Fibroblast of skin of abdomen (primary cell): Measurements from ENCODE around the gene FCN2.

Experiments used
- DNase-seq: peaks from one replicate; pipeline ENCODE4 v3.0.0-alpha.2; 2013

Gene FCN2

GRCh38 chr9:134912126-134912840 lies 31.7 kb downstream of the FCN2 start:
- no peak for DNase-seq

GRCh38 chr9:134913041-134913712 lies 32.6 kb downstream of the FCN2 start:
- DNase-seq = no peak

DNA sequence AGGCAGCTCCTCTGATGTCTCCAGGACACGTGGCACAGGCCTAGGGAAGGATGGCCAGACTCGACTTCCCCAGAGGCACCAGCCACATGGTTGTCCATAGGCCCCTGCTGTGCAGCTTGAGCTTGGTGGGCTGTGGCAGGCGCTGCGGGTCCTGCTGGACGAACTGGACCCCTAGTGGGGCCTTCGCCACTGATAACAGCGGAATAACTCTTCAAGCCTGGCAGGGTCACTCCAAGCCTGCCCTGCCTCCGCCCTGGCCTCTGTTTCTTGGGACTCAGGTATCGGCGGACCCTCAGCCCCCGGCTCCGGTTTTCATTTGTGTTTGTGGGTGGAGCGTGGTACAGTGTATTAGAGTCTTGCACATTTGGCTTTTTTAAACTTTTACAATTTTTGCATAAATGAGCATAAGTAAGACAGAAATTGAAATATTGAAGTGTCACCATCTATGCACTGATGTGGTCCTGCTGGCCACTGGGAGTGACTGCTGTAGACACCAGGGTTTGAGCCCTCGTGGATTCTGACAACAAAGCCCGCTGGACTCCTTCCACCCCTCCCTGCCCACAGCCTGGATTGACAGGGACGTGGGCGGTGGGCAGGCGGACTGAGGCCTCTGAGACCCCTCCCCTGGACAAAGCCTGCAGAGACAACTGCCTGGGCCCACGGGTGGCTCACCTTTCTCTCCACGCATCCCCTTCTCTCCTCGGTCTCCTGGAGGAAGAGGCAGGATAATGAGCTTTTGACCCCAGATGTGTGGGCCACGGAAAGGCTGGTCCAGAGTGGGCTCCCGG lies 33.3 kb downstream of the FCN2 start:
- DNase-seq = no peak

GRCh38 chr9:134914501-134914834 lies 33.9 kb downstream of the FCN2 start:
- DNase-seq = no peak

- no peak for DNase-seq
Measured at GRCh38 chr9:134915046-134915985, 34.7 kb downstream of the FCN2 start.

- no peak for DNase-seq
Measured at GRCh38 chr9:134916161-134916665, 35.6 kb downstream of the FCN2 start.

- no peak for DNase-seq
Measured at GRCh38 chr9:134917431-134918373, 37.1 kb downstream of the FCN2 start, which contains the start of gene FCN1. Gene FCN1 (minus strand): TSS chr9:134917912. CDS start chr9:134917871, 41 bp downstream.

DNA sequence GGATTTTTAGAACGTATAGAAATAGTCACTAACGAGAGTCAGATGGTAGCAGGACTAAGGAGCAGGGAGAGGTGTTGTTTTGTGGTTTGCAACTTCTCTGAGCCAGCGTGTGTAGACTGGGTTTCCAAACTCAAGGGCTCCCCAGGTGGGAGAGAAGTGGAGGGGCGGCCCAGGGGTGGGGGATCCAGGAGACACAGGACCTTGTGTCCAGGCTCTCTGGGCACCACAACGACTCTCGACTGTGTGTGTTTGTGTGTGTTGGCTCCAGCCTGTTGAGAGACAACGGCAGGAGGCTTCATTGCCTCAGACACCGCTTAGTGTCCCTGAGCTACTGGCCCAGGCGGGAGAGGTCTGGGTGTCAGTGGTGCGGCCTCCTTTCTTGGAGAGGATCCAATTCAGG lies 38.0 kb downstream of the FCN2 start:
- DNase-seq = no peak

DNA sequence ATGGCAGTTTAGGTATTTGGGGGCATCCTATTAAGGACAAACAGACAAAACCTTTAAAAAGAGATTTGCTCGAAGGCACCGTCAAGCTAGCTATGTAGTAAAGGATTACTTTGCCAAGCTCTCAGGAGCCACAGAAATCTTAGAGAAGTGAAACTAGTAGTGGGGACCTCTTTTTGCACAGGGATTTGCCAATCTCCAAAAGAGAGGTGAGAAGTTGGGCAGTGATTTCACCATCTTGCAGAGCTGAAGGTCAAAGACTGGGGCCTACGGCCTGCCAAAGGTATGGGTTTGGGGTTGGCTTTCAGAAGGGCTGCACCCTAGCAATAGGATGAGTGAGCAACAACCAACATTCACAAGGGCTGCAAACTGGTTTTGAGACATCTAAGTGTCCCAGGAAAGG lies 38.7 kb downstream of the FCN2 start:
- no peak for DNase-seq

DNA sequence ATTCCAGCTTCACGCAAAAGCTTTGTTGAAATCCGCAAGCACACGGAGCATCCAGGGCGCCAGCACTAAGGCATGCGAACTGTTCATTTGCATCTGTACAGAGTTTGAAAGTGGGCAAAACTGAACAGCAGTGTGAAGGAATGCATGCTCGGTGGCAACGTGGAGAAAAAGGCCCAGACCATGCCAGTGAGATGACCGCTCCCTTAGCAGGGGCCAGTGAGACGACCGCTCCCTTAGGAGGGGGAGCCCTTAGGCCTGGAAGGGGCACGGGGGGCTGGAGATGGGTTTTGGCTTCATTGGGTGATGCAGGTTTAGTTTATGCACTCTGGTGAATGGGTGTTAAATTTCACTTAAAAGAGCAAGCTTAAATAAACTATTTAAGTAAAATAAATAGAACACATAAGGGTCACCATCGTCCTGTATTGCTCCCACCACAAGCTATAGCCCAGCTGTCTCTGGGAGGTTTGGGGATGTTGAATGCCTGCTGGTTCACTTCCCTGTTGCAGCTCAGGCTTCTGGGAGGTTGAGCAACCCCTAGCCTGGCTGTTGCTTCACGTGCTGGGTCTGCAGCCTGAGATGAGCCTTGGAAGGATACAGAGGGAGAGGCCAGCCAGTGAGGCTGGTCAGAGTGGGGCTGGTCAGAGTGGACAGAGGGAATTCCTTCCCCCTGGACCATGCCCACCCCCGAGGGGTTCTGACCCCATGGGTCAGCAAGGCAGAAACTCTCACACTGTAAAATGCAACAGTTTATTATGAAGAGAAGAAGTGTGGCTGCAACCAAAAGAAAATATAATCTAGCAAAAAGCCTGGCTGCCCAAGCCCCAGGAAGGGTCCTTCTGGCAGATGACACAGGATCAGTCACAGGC lies 41.7 kb downstream of the FCN2 start:
- no peak for DNase-seq

- DNase-seq = no peak
Measured at GRCh38 chr9:134922932-134923240, 42.3 kb downstream of the FCN2 start.

- DNase-seq = no peak
Measured at GRCh38 chr9:134923466-134923865, 42.9 kb downstream of the FCN2 start.

DNA sequence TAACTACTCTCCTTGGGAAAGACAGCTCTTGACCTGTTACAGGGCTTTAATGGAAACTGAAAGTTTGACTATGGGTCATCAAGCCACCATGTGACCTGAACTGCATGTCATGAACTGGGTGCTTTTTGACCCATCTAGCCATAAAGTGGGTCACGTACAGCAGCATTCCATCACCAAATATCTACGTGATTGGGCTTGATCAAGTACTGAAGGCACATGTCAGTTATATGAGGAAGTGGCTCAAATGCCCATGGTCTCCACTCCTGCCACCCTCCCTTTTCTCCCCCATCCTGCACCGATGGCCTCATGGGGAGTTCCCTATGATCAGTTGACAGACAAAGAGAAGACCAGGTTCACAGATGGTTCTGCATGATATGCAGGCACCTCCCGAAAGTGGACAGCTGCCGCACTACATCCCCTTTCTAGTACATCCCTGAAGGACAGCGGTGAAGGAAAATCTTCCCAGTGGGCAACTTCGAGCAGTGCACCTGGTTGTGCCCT lies 44.5 kb downstream of the FCN2 start:
- no peak for DNase-seq

DNA sequence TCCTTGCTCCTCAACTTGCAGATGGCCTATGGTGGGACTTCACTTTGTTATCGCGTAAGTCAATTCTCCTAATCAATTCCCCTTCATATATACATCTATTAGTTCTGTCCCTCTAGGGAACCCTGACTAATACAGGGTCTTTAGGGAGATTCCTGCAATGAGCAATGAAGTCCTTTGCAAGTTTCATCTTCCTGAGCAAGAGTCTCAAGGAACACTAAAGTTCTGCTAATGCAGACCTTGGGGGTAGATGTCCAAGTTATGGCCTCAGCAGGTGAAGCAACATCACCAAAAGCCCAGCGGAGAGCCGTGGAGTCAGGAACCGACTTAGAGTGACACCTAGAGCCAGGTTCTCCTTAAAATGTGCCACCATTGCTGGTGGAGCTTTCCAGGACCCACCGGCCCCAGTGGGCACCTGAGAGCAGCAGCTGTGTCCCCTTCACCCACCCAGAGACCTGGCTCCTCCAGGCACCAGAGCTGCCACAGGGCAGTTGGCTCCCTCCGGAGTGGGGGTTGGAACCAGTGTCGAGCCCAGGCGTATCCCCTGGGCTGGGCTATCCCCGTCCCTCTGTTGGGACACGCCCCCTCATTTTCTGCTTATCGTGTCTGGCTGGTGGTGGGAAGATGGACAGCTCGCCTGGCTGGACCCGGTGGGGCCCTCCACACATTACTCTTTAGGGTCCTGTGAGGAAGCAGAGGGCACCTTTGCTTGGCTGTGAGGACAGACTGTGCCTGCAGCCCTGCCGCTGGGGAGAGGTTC lies 48.0 kb downstream of the FCN2 start:
- no peak for DNase-seq

DNA sequence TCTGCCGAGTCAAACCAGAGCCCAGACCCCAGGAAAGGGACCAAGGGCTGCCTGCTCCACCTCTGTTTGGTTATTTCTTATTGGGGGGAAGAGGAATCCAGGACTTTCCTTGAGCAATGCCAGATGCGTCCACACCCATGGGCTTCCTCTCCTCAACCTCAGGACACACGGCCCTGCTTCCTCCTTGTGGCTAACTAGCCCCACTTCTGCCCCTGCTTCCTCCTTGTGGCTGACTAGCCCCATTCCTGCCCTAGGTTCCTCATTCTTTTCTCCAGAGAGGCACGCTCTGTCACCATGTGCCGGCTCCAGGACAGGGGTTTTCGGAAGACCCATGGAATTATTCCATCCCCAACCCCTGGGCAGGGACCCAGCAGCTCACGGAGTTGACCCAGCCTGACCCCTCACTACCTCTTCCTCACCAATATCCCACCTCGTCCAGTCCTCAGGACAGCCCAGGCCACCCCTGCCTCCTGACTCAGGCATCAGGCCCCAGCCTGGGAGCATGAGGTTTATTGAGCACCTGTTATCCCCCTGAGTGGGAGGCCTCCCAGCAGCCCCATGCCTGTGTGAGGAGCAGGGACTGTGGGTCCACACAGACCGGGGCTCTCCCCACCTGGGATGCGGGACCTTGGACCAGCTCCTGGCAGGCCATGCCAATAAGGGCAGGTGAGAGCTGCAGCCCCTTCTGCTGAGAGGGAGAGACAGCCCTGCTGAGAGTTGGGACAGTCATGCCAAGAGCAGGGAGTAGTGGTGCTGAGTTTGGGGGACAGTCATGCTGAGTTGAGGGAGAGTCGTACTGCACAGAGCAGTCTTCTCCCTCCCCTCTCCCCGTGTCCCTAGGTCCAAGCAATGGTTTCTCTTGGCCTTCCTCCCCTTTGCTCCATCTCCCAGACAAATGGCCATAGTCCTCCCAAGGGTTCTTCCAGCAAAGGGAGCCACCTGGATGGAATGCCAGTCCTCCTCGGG lies 48.9 kb downstream of the FCN2 start:
- no peak for DNase-seq

- no peak for DNase-seq
Measured at GRCh38 chr9:134930398-134930797, 49.8 kb downstream of the FCN2 start.

GRCh38 chr9:134932171-134932570 lies 51.6 kb downstream of the FCN2 start:
- no peak for DNase-seq

GRCh38 chr9:134932606-134933005 lies 52.0 kb downstream of the FCN2 start:
- no peak for DNase-seq
